Astrocyte (in vitro differentiated cells and primary cell): ENCODE data around the gene ROBO2.

Experiments used
- CTCF ChIP-seq: IDR thresholded peaks from 2 replicates; pipeline ENCODE4 v1.5.1; 2011; ENCODE audit warnings: low read depth, mild to moderate bottlenecking, inconsistent platforms, low read length, moderate library complexity; ENCODE audit not compliant: insufficient read depth
- EZH2 ChIP-seq: IDR thresholded peaks from 2 replicates; pipeline ENCODE4 v1.6.1; 2012; ENCODE audit warnings: mild to moderate bottlenecking, low read length, inconsistent platforms; ENCODE audit not compliant: insufficient read depth

DNA sequence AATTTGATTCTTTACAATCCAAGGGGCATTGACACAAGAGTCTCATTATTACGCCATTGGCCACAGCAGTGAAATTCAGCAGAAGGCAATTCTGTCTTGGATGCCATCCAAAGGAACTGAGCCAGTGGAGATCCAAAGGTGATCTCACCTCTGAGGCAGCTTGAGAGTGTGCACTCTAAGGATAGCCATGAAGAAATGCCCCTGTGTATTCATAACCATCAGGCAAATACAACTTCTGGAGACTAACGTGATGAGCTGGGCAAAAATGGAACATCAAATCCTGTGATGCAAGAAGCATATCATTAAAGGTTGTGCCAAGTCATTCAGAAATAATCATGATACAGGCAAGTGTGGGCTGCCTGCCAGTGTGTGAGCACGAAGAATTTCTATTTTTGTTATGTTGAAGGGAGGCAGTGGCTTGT, 41.4 kb downstream of the ROBO2 start:
- TF ChIP-seq CTCF, result no peak
- TF ChIP-seq EZH2, result no peak
